GM21526 (cell line): Measurements from ENCODE around the gene CRYL1.

Experiments used
- ATAC-seq: cut with Tn5 transposase; IDR thresholded peaks from one replicate; pipeline ENCODE4 v1.9.1; 2021; ENCODE audit warnings: moderate library complexity; ENCODE audit not compliant: unreplicated experiment, low FRiP score

Gene CRYL1

DNA sequence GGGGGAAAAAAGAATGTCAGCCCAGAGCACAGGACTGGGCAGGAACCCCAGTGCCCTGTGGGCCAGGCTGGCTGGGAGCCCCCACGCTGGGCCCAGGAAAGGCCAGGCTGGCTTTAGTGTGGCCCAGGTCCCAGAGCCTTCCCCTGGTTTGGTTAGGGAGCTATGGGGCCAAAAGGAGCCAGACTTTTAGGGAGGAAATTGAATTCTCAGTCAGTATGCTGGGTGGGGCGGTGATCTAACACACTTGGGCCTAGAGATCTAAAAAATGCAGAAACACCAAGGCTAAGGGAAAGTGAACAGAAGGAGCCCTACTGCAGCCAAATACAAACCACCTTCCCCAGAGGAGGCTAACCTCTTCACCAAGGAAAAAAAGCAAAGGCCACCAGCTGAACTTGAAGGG lies 137.5 kb downstream of the CRYL1 start:
- no peak for ATAC-seq

DNA sequence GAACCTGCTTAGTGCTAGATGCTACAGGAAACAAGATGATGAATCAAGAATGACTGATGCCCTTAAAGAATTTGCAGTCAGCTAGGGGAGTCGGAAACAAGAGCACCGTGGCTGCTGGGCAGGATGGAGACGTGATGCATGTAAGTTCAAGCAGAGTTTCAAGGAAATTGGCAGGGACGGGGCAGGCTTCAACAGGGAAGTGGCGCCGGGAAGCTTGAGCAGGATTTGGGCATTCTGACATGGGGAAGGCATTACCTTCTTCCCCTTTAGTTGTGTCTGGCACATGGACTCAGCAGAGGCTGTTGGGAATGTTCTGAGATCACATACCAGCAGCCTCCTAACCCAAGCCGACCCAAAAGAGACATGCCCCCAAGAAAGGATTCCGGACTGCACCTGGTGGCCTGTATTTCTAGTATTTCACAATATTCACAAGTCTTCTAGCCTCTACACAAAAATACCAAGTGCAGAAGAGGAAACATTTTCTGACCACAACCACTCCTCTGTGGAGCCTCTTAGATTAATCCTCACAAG lies 138.2 kb downstream of the CRYL1 start:
- no peak for ATAC-seq

DNA sequence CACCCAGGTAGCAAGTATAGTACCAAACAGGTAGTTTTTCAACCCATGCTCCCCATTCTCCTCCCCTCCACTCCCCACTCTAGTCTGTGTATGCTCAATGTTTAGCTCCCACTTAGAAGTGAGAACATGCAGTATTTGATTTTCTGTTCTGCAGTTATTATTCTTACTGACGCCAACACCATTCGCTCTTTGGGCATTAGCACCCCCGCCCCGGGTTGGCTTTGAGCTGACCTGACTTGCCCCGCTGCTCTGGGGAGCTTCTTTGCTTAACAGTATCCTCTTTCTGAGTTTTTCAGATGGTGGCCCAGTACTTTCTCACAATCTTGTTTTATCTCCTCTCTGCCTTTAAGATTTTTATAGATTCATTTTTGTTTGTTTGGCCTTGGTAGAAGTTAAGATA lies 138.7 kb downstream of the CRYL1 start:
- ATAC-seq, result no peak

DNA sequence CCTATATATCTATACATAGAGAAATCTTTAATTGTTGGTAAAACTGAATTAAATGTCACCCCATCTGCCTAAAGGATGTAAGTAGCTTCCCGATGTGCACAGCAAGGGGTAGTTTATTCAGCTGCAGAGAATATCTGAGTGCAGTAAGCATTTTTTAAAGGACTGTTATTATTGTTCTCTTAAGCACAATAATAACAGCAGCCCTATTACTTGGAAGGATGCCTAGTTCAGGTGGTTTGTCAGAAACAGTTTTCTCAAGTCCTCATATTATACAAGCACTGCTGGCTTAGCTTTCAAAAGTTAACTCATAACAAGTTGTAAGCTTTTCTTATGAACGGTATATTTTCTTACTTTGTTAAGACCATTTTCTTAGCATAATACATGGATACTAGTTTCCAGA lies 142.6 kb downstream of the CRYL1 start:
- ATAC-seq, result no peak

DNA sequence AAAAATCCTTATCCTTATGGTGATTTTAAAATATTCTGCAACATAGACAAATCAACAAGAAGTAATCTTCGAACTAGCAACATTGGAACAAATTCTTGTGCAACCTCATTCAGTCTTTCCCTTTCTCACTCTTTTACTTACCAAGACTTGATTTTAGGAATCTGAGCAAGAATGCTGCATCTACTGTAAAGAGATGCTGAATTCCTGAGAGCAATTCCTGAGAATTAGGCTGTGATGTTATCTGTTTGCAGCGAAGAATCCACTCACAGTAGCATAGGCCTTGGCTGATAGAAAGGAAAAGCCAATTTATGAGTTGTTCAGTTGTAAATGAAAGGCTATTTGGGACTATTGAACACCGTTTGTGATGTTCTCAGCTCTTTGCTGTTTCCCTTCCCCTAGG lies 144.3 kb downstream of the CRYL1 start:
- no peak for ATAC-seq

DNA sequence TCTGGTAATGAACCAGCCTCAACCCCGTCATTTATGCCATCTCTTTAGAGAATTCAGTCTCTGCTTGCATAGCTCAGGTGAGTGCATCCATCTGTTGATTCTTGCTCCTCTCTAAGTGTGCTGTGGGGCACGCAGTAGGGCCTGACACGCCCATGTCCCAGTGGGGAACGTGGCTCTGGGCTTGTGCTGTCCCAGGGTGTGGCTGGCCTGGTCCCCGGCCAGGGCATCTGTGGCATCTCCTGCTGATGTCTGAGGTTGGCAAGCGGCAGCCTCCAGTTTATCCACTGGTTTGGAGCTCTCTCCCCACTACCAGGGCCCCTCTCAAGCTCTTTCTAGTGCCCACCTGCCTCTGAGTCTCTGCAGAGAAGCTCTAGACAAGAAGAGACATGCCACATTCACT lies 146.9 kb downstream of the CRYL1 start:
- no peak for ATAC-seq

DNA sequence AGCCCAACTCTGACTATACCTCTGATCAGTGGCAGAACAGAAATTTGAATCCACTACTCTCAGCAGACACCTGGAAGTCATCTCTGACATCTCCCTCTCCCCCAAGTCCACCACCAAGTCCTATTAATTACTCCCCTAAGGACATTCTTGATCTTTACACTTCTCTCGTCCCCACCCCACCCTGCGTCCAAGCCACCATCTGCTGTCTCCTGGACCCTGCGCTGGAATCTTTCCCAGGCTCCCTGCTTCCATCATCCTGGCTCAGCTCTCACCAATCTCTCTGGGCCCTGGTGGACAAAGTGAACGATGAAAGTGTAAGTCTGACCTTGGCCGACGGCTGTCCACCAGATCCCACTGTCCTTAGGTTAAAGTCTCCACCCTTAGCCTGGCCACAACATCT lies 147.9 kb downstream of the CRYL1 start:
- no peak for ATAC-seq

DNA sequence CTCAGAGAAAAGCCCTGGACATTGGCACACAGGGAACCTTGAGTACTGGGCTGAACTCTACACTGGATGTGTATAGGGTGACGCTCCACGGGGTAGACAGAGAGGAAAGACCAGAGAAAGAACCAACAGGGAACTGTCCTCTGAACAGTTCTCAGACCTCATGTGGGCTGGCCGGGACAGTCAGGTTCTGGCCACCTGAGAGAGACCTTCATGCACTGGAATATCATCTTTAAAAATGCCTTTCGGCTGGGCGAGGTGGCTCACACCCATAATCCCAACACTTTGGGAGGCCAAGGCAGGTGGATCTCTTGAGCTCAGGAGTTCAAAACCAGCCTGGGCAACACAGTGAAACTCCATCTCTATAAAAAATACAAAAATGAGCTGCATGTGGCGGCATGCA lies 149.8 kb downstream of the CRYL1 start:
- ATAC-seq, result no peak

DNA sequence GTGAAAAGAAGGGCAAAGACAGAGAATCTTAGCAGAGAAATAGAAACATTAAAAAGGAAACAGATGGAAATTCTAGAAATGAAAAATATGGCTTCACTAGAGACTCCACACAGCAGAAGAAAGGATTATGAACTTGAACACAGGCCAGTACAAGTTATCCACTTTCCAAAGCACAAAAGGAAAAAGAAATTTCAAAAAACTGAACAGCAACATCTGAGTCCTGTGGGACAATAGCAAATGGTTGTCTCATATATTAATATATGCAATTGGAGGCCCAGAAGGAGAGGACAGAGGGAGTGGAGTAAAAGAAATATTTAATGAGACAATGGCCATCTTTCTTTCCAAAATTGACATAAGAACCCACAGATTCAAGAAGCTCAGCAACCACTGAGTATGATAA lies 151.8 kb downstream of the CRYL1 start:
- no peak for ATAC-seq

DNA sequence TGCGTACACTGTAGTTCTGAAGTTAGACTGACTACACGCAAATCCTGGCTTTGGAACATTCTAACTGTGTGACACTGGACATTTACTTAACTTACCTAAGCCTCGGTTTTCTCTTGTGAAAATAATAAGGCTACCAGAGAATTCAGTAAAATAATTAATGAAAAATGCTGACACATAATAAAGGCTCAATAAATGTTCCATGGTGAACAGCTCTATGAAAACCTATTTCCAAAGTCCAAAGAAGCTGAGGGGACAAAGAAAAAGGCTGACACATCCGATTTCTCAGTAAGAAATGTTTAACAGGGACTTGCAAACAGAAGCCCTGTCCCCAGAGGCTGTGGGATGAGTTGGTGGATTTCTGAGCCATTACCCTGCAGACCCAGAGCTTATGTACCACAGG lies 153.8 kb downstream of the CRYL1 start:
- ATAC-seq, result no peak

DNA sequence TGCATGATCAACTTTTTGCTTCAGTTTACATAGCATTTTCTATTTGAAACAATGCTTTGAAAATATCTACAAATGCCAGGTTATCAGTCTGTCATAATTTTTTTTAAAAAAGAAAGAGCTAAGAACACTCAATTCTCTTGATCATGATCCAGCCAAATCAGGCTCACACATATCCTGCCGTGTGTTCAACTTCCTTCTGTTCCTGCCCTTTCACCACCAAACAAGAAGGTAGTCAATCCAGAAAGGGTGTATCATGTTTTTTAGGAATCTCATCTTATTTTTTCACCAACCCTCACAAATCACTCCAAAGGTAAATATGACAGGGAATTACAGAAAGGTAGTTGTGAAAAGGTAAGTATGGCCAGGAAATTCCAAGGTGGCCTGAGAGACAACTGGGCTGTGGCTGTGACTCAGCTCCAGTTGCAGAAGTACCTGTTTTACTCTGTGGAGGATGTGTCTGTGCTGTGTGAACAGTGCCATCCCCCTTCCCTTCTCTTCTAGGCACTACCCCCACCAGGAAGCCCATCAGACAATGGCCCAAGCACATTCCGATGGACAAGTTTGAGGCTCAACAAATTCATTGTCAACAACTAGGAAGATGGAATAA lies 154.7 kb downstream of the CRYL1 start:
- ATAC-seq, result no peak

DNA sequence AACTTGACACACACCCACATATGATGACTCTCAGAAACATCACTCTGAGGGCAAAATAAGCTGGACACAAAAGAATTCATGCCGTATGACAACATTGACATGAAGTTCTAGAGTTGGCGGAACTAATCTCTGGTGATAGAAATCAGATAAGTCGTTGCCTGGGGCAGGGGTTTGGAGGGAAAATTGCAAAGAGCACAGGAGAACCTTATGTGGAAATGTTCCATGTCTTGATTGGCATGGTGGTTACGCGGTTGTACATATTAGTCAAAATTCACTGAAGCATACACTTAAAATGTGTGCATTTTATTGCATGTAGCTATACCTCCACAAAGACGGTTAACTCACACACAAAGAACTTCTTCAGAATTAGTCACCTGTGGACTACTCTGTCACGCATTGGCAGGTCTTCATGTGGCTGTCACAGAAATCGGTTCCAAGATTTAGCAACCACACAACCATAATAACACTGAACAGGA lies 155.7 kb downstream of the CRYL1 start:
- ATAC-seq, result no peak

DNA sequence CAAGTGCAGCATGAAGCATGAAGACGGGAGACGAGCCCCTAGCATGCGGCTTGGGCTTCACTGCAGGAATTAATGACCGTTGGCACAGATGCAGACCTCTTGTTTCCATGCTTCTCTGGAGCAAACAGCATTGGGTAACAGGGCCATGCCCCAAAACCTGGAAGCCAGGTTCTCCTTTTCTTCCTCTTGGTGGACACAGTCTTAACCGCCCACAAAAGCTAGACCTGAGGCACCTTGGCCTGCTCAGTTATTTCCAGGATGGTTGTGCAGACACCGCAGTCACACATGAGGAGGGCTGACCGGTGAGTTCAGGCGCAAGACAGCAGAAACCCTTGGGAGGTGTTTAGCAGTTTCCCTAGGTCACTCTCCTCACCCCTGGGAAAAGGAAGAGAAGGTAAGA lies 159.6 kb downstream of the CRYL1 start:
- no peak for ATAC-seq

DNA sequence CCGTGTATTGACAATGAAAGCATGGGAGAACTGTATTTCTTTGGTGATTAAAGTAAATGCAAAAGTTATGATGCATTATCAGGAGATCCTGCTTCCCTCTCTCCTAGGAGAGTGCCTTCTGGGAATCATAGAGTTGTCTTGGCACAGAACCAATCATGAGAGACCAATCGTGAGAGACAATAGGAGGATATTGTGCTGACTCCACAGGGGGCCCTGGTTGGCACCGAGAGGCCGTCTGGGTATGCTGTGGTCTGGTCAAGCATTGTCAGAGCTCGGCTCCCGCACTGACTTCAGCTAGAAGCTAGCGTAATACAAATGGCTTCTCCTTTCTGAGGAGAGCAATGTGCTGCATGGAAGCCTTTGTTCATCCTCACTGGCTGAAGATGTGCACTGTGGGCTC lies 162.1 kb downstream of the CRYL1 start:
- ATAC-seq, result no peak

DNA sequence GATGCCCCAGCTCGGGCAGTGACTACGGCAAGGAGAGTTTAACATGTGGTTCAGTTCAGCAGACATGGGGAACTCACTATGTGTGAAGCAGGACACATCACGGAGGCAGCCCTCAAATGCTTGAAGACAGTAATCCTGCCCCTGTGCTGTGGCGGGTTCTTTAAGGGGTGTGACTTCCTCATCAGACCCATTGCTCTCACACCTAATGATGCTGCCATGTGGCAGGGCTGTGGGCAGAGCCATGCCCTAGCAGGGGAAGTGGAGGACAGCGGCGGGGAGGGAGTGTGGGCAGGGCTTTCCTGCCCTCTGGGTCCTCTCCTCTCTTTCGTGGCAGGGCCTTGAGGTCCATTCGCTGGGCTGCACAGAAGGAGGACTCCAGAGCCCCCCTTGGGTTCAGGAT lies 162.5 kb downstream of the CRYL1 start:
- ATAC-seq, result no peak

DNA sequence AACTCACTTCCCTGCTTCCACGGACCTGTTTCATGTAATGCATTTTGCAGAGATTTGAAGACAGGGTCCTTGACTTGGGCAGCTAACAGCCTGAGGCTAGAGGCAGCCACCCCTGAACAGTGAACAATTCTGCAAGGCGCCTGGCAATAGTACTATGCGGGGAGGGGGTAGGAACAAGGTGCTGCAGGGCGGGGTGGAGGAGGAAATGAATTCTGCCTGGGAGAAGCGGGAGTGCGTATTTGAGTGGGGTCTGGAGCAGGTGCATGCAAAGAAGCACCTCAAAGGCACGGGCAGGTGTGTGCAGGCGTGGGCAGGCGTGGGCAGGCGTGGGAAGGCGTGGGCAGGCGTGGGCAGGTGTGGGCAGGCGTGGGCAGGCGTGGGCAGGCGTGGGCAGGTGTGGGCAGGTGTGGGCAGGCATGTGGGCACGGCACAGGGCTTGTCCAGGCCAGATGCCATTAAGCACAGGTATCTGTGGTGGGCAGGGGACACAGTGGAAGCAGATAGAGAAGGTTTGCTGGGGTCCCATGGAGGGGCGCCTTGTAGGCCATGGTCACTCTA lies 163.1 kb downstream of the CRYL1 start:
- no peak for ATAC-seq

DNA sequence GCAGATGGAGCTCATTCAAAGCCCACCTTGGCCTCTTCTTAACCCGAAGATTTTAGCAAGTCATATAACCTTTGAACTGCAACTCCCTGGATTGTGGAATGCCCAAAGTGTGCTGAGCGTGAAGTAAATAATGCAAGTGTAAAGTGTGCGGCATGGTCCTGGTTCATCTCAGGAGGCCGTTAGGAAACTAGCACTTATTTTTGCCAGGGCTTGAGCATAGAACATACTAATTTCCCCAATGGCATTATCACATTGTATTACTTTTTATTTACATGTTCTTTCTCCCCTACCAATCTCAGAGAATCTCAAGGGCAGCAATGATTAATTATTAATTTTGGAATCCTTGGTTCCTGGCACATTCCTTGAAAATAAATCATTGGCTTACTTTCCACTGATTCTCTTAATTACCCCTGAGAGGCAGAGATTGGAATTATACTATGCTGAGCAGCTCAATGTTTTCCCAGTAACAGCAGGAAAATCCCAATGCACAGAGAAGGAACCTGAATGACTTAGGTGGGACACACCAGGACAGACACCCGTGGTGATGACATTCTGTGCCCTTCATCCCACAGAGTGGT lies 164.7 kb downstream of the CRYL1 start:
- ATAC-seq, result no peak

DNA sequence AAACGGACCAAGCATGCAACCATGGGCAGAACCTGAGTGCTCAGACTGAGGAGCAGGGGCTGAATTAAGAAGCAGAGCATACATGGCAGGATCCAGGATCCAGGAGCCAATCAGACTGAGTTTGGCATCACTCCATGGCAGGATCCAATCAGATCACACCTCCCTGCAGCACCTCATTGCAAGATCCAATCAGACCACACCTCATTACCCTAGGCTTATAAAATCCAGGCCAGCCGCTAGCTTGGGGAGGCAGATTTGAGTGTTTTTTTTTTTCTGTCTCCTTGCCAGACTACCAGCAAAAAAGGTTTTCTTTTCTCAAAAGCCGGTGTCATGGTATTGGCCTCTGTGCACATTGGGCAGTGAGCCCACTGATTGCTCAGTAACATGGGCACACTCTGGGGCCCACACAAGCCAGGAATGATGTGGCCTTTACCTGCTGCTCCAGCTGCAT lies 165.6 kb downstream of the CRYL1 start:
- ATAC-seq, result no peak

DNA sequence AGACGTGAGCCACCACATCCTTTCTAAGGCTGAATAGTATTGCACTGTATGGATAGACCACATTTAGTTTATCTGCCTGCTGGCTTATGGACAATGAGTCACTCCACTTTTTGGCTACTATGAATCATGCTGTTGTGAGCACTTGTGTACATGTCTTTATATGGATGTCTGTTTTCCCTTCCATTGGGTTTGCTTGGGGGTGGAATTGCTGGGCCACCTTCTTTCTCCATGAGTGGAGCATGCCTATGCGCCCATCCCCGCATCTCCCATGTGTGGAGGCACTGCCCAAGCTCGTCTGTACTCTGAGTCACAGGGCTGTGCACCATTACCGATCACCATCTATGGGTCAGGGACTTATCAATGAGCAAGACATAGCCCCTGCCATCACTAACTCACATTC lies 166.3 kb downstream of the CRYL1 start:
- ATAC-seq, result no peak

DNA sequence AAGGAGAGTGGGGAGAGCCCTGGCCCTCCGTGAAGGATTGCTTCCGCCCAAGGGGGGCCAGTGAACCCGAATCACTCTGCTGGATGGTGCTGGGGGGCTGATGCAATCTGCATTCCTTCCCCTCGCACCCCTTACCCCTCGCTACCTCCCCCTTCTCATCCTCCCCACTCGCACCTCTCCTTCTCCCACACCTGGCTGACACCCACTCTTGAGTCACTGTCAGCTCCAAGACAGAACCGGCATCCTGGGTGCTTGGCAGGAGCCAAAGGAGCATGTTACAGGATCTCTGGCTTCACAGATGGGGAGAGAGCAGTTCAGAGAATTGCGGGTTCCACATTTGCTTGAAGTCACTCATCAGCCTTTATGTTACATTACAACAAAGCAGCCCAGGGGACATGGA lies 167.6 kb downstream of the CRYL1 start:
- no peak for ATAC-seq

DNA sequence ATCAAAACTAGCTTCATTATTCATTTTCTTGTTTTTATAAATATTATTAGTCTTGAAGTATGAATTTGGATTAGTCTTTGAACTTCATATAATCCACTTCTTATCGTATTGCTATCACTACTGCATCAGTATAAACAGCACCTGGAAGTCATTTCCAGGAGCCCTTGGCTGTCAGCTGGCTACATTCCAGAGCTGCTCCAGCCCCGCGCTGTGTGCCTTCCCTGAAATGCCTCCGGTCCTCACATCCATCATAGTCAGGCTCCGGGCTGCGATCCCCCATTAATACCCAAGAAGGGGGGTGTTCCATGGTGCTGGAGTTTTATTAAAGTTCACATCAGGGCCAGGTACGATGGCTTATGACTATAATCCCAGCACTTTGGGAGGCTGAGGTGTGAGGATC lies 169.2 kb downstream of the CRYL1 start:
- no peak for ATAC-seq

DNA sequence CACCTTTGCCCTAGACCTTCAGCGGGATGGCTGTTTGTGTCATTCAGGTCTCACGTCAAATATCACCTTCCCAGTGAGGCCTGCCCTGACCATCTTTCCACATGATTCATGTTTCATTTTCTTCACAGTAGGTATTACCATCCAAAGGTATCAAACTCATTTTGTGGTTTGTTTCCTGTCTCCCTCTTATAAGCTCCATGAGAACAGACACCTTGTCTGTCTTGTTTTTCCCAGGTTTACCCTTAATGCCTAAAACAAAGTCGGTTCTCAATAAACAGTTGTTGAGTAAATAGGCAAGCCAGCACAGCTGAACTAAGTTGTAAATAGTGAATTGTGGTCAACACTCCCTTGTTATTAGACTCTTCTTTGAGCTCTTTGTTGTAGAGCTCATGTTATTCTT lies 170.9 kb downstream of the CRYL1 start:
- no peak for ATAC-seq
